ENCODE results near the gene PCDH7. TPM values are rescaled to one million over a fixed set of nuclear protein-coding genes. Genes with fewer than 3 reads are reported as not detected.

Gene PCDH7
- total RNA-seq, 1 experiment from 2014 or later = 16.3 TPM

DNA sequence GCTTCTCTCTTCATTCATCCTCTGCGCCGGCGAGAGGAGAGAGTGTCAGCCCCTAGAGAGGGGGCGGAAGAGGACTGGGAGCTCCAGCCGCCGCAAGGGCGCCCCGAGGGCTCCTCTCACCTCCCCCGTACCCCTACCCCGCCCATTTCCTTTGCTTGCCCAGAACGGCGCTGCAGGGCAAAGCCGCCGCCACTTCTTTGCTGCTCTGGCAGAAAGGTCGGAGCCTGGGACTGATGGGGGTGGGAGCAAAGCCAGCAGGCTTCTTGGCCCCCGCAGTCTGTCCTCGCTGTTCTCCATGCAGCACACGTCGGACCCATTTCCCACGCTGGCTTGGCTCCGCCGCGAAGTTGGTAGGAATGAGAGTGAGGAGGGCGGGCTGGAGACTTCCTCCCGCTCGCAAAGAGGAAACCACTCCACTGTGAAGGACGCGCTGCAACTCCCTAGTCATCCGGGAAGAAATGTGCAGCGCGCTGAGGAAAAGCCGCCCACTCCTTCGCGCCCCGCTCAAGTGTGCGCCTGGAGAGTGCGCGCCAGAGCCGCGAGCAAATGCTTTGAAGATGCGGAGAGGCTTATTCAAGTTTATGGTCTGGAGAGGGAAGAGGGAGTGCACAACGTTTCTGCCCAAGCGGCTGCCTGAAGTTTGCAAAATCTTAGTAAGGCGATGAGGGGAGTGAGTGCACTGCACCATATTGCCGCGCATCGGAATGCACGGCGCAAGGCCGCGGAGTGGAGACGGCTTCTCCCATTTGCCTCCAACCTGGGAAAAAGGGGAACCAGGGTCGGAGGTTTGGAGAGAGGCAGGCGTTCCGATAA, 2.8 kb upstream of the PCDH7 start:
- intact Hi-C loops (cut with micrococcal nuclease; ENCODE audit: unreplicated experiment) = loop anchor here (1.0 to 10.0 kb wide), 11 partner anchors 39 to 1397 kb away; no protein-coding TSS in a partner anchor
- H3K4me1 Mint-ChIP-seq (ENCODE audit: low read depth, unreplicated experiment) = no peaks in the 10 kb centered on the region
- no peaks in the 10 kb centered on the region for H3K9me3 Mint-ChIP-seq (ENCODE audit: unreplicated experiment)
- TSS peak; percentile 27 for BruUV-seq (replicated peaks)
- Histone ChIP-seq H3K4me1 (peaks cover 6% of the 10 kb centered on the region; the same call in 1 of the 2 replicates), H3K27me3 (replicated peaks; ENCODE audit: control insufficient read depth, insufficient read depth, low read length) (no peaks in the 10 kb centered on the region), H3K9me3 (no peaks in the 10 kb centered on the region), H3K36me3 (ENCODE audit: control insufficient read depth, insufficient read depth, low read length) (no peaks in the 10 kb centered on the region), H3K4me3 (ENCODE audit: low read depth, low read length) (peak overlapping the region; percentile 58)
- H3K36me3 Mint-ChIP-seq (ENCODE audit: insufficient read depth, unreplicated experiment) = peaks cover 38% of the 10 kb centered on the region
- H3K27me3 Mint-ChIP-seq (ENCODE audit: insufficient read depth, unreplicated experiment) = no peaks in the 10 kb centered on the region
- ChIA-PET CTCF (interaction anchor here (0.8 kb wide), 1 partner anchor 149 kb away, joined by 3 read pairs; no protein-coding TSS in a partner anchor), POLR2A (interaction anchor here (0.5 kb wide), 1 partner anchor 311 kb away, joined by 3 read pairs; no protein-coding TSS in a partner anchor)
- peak overlapping the region; percentile 85 for H3K27ac Mint-ChIP-seq (ENCODE audit: unreplicated experiment)
- peak overlapping the region; percentile 87 for H3K4me3 Mint-ChIP-seq (ENCODE audit: unreplicated experiment)
- peak in 1 of 2 experiments; percentile 32 for TF ChIP-seq CTCF (IDR thresholded peaks at IDR 0.05; ENCODE audit: insufficient read depth in 1 of 2, low read depth in 1 of 2, low read length in 1 of 2, severe bottlenecking in 1 of 2, unreplicated experiment in 1 of 2)
- peak; percentile 65 to 73 for DNase-seq

DNA sequence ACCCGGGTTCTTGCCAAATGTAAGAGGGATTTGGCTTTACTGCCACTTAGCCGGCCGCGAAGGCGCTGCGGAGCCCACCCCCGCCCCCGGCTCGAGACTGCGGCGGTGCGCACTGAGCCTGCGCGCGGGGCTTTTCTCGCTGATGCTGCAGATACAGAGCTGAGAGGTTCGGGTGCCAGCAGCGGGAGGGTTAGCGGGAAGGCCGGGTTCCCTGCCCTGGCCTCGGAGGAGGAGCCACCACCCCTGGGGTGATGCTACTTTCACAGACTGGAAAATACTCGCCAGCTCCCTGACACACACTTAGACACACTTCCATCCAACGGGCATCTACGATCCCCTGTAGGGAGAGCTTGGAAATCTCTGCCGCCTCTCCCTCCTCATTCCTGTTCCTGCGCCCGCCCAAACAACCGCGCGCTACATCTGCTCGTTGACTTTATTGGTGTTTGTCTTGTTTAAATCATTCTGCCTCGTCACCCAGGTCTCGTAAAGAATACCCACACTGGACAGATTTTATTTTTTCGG, 2.1 kb upstream of the PCDH7 start:
- POLR2A ChIA-PET = no interaction called here
- Mint-ChIP-seq H3K4me1 (ENCODE audit: low read depth, unreplicated experiment) (no peaks in the 10 kb centered on the region), H3K9me3 (ENCODE audit: unreplicated experiment) (no peaks in the 10 kb centered on the region), H3K36me3 (ENCODE audit: insufficient read depth, unreplicated experiment) (peaks cover 41% of the 10 kb centered on the region), H3K4me3 (ENCODE audit: unreplicated experiment) (peak overlapping the region; percentile 87), H3K27me3 (ENCODE audit: insufficient read depth, unreplicated experiment) (no peaks in the 10 kb centered on the region), H3K27ac (ENCODE audit: unreplicated experiment) (peak overlapping the region; percentile 85)
- Histone ChIP-seq H3K4me1 (peaks cover 6% of the 10 kb centered on the region; the same call in 1 of the 2 replicates), H3K36me3 (ENCODE audit: control insufficient read depth, insufficient read depth, low read length) (no peaks in the 10 kb centered on the region), H3K27me3 (replicated peaks; ENCODE audit: control insufficient read depth, insufficient read depth, low read length) (no peaks in the 10 kb centered on the region), H3K9me3 (no peaks in the 10 kb centered on the region), H3K4me3 (ENCODE audit: low read depth, low read length) (peak overlapping the region; percentile 58)
- CTCF ChIA-PET = interaction anchor here (0.8 kb wide), 1 partner anchor 148 kb away, joined by 3 read pairs; no protein-coding TSS in a partner anchor
- no peak for TF ChIP-seq CTCF (IDR thresholded peaks at IDR 0.05; ENCODE audit: insufficient read depth in 1 of 2, low read depth in 1 of 2, low read length in 1 of 2, severe bottlenecking in 1 of 2, unreplicated experiment in 1 of 2)
- no TSS peak for BruUV-seq (replicated peaks)
- peak; percentile 60 for DNase-seq
- intact Hi-C loops (cut with micrococcal nuclease; ENCODE audit: unreplicated experiment) = loop anchor here (1.0 to 10.0 kb wide), 7 partner anchors 39 to 1397 kb away; no protein-coding TSS in a partner anchor
